GM21447 (cell line): ENCODE measurements around the gene CDK6.

ENCODE experiments used
- ATAC-seq: cut with Tn5 transposase; IDR thresholded peaks from one replicate; pipeline ENCODE4 v1.9.1; 2021; ENCODE audit not compliant: unreplicated experiment

The CDK6 gene

GRCh38 chr7:92830027-92830426 lies 6.3 kb downstream of the CDK6 start:
- no peak for ATAC-seq

GRCh38 chr7:92827464-92828120 lies 8.8 kb downstream of the CDK6 start:
- no peak for ATAC-seq

DNA sequence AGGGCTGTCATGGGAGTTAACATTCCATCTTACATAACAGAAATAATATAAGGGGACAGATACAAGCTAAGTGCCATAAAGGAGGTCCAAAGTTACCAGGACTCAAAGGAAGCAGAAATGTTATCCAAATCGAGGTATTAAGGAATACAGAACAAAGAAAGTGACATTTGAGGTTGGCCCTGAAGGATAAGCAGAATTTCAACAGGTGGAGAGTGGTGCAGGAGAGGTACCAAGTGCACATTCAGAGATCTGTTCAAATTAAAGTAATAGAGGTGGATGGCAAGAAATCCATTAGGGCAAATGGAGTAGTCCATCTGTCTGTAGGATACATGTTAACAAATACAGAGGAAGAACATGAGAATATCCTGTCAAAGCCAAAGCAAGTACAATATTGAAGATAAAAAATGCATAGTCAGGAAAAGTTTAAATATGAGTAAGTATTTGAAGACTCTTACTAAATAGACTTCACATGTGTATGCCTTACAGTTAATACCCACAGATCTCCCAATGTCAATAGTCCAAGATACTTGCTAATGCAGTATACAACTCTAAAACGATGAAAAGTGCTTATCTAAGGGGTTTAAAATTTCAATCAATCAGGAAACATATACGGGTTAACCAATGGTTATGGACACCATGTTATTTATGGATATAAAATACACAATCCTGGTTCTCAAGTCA lies 10.0 kb downstream of the CDK6 start:
- ATAC-seq = no peak

GRCh38 chr7:92824901-92825480 lies 11.4 kb downstream of the CDK6 start:
- ATAC-seq = no peak

DNA sequence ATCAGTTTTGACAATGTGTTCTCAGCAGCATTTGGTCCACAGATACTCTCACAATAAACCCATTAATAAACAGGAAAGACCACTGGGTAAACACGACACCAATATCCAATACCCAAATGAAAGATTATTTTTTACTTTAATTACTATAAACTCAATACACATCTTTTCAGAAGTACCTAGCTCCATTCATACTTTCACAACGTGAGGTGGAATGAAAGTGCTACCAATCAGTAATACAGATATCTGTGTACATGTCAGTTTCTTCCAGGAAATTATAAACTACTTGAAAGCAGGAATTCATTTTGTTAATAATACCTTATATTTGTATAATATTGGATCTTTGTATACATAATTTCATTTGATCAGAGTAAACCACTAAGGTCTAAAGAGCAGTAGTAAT lies 11.9 kb downstream of the CDK6 start:
- ATAC-seq = no peak

DNA sequence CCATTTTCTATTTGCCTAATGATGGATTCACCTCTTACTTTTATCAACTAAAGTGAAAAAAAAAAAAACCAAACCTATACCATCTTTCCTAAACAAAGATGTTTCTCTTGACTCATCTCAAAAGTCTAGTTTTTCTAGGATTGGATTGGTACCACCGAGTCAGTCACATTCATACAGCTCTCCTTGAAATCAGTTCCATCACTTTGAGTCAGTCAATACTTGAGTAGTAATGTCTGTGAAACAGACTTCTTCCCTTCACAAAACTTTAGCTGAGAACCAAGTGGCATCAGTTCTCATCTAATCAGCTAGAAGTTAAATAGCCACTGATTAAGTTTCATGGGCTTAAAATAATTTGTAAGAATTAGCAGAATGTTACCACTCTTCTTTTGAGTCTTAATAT lies 13.3 kb downstream of the CDK6 start:
- ATAC-seq = no peak

DNA sequence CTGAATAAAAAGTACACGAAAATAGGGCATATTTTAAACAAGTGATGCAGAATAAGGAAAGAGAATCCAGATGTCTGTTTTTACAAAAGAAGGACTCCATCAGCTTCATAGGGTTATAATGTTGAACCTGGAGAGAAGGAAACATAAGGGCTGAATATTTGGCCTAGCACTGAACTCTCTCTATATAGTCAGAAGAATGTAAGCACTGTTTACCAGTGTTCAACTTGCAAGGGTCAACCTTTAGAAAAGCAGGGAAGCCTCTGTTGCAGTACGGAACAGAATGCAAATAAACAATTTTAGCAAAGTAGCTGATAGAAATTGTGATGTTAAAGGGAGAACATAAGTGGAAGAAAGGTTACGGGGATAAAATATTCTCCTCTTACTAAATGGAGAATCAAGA lies 16.2 kb downstream of the CDK6 start:
- no peak for ATAC-seq

DNA sequence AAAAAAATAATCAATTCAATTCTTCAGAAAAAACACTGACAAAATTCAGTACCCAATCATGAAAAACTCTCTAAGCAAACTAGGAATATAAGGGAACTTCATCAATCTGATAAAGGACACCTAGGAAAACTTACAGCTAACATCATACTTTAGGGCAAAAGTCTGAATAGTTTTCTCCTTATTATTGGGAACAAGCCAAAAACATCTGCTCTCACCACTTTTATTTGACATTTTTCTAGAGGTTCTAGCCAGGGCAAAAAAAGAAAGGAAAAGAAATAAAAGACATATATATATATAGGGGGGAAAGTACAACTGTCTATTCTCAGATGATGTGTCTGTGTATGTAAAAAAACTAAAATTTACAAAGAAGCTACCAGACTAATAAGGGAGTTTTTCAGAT lies 19.0 kb downstream of the CDK6 start:
- no peak for ATAC-seq

- ATAC-seq = no peak
Observed at GRCh38 chr7:92815412-92815811, 21.0 kb downstream of the CDK6 start.

DNA sequence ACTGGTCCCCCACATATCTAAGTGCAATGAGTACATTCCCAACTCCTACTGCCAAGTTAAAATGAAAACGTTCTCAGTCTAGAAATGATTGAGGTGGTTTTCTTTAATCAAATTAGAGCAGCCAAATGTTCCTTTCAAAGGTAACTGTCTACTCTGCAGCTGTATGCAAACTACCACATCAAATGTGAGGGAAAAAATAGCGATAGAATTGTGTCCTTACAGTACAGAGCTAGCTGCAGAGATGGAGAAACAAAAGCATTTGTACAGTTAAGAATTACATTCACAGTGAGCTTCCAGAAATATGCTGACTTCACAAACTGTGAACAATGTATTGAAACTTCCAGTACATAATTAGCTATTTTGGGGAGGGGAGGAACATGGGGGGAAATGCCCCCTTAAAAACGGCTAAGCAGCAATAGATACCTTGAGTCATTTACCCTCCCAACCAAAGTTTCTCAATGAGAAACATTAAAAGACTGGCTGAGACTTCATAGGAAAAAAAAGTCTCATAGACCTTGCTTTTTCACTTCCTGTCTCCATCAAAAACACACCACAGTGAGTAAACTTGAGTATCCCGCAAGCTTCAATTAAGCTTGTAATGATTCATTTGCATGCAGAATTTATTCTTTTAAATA lies 22.9 kb downstream of the CDK6 start:
- ATAC-seq = peak; percentile 44

DNA sequence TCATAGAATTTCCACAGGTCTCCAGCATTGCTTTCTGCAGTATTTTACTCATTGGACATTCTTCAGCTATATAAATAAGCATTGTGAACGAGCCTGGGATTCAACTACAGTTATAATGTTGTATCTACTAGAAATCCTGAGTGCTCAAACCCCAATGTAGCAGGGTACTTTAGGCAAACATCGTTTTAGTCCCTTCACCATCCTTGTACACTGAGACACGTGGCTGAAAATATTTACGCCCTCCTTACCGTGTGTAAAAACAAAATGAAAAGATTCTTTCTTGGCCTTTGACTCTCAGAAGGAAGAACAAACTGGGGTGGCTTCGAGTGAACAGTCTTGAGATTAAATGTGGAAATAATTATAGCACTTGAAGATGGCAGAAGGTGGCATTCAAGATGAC lies 25.2 kb downstream of the CDK6 start:
- ATAC-seq = no peak

GRCh38 chr7:92809760-92810573 lies 26.4 kb downstream of the CDK6 start:
- ATAC-seq = peak; percentile 83

GRCh38 chr7:92809397-92809759 lies 27.0 kb downstream of the CDK6 start:
- ATAC-seq = peak; percentile 14

DNA sequence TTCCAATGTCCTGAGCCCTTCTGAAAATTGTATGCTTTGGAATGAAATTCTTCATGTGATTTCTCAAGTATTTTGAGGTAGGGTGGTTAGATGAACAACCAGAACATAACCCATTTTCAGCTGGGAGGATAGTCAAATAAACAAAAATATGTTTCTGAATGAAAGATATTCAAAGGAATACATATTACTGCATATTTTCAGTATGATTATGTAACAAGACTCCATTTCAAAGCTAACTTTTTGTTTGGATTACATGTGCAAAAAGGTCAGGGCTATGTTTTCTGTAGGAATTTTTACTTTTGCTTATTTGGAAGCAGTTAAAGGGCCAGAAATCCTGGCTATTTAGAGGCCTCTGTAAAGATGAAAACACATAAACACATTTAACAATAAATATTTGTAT lies 27.7 kb downstream of the CDK6 start:
- ATAC-seq = no peak

GRCh38 chr7:92808006-92808405 lies 28.4 kb downstream of the CDK6 start:
- no peak for ATAC-seq

- ATAC-seq = no peak
Observed at GRCh38 chr7:92806496-92806895, 29.9 kb downstream of the CDK6 start.

DNA sequence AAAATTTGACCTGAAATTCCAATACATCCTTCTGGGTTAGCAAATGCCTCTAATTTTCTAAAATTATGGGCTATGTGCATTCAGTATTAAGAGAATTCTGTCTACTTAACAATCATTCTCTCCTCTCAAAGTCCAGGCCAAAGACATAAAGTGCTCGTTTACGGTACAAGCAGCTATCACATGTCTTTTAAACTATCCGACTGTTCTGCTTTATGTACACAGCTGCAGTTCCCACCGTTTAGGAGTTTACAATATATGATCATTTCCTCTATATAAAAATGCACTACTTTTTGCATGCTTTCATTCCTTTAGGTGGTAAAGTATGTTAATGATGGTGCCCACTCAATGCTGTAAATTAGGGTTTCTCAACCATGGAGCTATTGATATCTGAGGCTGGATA lies 34.0 kb downstream of the CDK6 start:
- ATAC-seq = no peak

DNA sequence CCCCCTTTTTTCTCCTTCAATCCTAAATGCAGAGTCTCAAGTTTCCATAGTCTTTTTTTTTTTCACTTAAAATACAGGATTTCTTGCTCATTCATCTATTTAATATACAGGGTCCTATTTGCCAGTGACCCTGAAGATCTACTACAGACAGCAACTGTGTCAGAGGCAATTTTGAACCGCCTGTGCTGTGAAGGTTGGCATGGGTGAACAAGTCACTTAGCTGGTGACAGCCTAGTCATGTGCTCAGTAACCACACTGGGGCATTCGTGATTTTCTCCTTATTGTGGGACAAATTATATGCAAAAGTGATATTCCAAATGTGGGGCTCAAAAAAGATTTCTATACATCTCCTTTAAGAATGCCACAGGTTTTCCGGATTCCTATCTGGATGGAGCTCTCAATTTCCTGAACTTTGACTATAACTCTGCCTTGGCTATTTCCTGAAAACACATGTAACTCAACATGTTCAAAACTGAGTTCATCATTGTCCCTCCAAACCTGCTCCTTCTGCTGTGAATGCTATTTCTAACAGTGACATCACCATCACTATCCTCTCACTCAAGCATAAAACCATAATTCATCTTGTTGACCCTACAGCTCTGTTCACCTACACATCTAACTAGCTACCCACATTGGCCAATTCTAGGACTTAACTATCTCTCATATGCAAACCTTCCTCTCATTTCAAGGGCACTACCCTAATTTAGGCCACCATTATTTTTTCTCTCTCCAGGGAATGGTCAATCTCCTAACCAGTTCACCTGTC lies 36.7 kb downstream of the CDK6 start:
- ATAC-seq = peak; percentile 65

- ATAC-seq = no peak
Observed at GRCh38 chr7:92798517-92799249, 37.7 kb downstream of the CDK6 start.

GRCh38 chr7:92797693-92798092 lies 38.7 kb downstream of the CDK6 start:
- ATAC-seq = no peak
